GM21528 (cell line): ENCODE measurements around the gene CCDC150.

Experiments
- ATAC-seq: cut with Tn5 transposase; IDR thresholded peaks from one replicate; pipeline ENCODE4 v1.9.1; 2021; ENCODE audit warnings: mild to moderate bottlenecking, moderate library complexity; ENCODE audit not compliant: unreplicated experiment, low FRiP score

CCDC150 gene

DNA sequence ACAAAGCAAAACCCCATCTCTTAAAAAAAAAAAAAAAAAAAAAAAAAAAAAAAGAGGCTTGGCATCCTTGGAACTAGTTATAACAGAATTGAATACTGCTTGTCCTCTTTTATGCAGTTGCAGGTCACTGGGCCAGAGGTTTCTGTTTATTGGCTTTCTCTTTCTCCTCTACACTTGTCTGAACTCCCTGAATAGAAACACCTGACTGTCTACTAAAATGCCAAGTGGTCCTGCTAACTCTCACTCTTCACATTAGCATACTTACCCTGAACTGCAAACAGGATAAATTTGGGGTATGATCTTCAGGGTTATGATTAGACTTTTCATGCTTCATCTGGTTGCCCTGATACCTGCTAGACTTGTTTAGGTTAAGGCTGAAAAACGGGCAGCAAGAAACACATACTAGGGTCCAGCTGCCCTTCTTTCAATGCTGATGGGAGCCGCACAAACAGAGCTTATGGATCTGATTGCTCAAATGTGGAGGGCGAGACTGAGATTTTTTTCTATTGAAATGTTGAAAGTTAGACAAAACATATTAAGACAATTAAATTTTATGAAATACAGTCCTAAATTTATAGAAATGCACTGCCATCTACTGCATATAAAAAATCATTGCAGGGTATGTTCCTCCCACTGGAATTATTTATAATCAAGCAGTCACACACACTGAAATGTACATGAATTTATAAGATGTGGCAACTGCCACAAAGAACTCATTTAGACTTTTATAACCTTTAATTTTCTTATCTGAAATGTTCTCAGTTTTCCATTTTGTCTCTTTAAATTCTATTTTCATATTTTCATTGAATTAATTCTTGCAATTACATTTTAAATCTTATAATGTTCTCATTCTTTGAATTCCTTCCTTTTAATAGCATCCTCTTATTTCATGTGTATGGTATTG is 119.2 kb downstream of the CCDC150 start:
- ATAC-seq, result no peak

- no peak for ATAC-seq
Measured at GRCh38 chr2:196759378-196759706, 119.8 kb downstream of the CCDC150 start.

GRCh38 chr2:196767101-196767500 is 127.6 kb downstream of the CCDC150 start:
- ATAC-seq, result no peak
